DLD1 (cell line): ENCODE results near the gene CCDC158.
"Not testable (repeated sequence)": the region's sequence is repeated elsewhere in the genome, so short reads cannot be mapped to it uniquely, and the experiment has no call there.

Source experiments
- in situ Hi-C: cut with HindIII; loops from 2 replicates; pipeline ENCODE4 v1.10.0; 2017; ENCODE audit warnings: low sequenced_read_pairs

Gene CCDC158

DNA sequence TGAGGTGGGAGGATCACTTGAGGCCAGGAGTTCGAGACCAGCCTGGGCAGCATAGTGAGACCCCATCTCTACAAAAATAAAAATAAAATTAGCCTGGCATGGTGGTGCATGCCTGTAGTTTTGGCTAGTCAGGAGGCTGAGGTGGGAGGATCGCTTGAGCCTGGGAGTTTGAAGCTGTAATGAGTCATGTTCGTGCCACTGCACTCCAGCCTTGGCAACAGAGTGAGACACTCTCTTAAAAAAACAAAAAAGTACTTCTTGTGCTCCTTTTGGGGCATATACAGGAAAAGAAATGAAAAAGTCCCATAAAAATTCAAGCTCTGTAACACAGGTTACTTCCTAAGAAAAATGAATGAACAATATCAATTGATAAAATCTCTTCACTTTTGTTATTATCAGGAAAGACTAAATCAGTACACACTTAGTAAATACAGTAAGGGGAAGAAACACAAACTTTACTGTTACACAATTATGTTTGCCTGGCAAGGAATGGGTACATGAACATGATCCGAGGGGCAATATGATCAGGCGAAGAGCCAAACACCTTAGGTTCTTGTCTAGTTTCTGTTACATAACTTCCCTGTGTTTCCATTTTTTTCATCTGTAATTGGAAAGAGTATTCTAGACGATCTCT lies 46.9 kb downstream of the CCDC158 start:
- in situ Hi-C loops = no loop called here

DNA sequence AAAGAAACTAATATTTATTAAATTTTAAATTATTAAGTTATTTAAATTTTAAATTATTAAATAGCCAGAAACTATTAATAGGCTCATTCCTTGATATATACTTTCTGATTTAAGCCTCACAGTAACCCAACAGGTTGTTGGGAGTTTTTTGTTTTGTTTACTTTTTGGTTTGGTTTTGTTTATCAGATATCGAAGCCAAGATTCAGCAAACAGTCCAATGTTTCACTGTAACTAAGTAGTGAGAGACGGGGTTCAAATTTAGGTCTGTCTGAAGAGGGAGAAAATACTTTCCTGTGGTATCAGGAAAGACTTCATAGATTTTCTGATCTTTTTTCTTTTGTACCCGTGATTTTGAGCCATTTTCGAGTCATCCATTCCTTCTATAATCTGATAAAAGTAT lies 54.2 kb downstream of the CCDC158 start:
- in situ Hi-C loops = no loop called here

DNA sequence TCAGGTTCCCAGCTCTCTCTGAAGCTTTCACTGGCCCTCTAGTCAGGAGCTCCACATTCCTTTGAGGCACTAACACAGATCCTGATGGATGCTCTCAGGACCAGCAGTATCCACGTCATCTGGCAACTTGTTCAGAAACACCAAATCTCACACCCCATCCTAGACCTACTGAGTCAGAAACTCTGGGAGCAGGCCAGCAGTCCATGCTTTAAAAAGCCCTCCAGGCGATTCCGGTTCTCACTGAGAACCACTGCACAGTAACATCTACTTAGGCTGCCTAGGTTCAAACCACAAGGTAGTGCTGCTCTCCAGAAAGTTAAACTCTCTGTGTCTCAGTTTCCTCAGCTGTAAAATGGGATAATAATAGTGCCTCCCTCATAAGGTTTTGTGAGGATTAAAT lies 55.3 kb downstream of the CCDC158 start:
- in situ Hi-C loops = no loop called here

DNA sequence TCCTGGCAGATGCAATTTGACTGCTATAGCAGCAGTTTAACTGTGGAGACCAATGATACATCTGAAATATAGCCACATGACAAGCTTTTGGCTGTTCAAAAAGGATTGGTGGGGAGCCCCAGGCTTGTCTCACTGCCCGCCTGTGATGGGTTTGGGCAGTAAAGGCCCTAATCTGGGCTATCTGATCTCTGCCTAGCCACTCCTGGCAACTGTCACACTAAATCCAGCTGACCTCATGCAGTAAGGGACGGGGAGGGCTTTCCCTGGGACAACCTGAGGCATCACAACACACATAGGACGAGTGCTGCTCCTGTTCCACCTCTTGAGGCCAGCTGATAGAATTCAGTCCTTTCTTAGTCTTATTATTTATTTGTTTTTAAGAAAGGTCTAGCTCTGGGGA lies 56.2 kb downstream of the CCDC158 start:
- in situ Hi-C loops = no loop called here

DNA sequence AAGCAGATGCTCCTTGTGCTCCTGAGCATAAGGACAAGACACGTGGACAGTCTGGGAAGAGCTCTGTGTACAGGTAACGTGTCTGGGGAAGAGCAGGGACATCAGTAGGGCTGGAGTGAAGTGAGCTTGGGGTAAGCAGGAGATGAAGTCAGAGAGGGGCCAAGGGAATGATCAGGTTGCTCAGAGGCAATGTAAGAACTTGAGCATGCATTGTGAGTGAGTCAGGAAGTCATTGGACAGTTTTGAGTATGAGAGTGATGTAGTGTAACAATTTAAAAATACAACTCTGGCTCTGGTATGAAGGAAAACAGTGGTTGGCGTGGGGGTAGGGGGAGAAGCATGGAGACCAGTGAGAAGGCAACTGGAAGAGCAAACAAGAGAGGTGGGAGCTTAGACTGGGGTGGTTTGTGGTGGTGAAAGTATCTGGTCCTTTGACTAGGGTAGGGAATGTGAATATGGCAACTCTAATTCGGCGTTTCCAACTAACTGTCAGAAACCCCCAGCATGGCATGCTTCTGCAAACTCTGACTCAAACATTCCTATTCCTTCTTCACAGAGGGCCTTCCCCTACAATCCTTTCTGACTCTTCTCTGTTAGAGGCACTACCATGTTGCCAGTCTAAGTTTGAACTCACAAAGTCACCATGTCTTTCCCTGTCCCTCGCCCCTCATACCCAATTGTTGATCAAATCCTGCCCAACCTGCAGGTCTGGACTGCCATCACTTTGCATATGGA lies 57.2 kb downstream of the CCDC158 start:
- in situ Hi-C loops = no loop called here

DNA sequence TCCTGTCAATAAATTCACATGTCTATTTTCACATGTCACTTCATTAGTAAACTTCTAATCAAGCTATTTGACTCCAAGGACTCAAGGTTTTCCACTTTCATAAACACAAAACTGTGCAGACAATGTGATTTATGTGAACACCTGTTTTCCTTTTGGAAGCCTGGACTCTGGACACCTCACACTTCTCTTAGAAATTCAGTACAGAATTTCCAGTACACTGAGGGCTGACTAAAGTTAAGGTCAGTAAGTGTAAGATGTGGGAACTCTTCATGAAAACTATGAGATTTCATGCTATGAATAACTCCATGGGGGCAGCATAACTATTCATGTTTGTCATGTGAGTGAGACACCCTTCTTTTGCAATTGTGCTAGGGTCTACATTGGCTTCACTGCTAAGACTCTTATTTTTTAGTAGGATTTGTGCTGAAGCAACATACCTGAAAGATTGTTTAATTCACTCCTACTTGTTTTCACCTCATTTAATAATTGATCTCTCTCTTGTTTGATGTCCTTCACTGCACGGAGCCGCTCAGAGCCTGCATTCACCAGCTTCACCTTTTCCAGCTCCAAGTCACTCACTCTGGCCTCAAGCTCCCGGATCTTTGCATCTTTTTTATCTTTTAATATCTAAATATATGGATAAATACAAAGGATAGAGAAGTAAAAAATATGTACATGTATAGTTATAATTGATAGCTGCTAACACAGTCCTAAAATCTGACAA lies 59.1 kb downstream of the CCDC158 start:
- in situ Hi-C loops = no loop called here

DNA sequence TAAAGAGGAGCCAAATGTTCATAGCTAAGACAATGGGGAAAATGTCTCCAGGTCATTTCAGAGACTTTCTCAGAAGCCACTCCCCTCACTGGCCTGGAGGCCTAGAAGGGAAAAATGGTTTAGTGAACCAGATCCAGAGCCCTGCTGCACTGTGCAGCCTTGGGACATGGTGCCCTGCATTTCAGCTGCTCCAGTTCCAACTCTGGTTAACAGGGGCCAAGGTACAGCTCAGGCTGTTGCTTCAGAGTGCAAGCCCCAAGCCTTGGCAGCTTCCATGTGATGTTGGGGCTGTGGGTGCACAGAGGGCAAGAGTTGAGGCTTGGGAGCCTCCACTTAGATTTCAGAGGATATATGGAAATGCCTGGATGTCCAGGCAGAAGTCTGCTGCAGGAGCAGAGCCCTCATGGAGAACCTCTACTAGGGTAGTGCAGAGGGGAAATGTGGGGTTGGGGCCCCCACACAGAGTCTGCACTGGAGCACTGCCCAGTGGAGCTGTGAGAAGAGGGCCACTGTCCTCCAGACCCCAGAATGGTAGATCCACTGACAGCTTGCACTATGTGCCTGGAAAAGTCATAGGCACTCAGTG lies 61.0 kb downstream of the CCDC158 start:
- in situ Hi-C loops = not testable (repeated sequence)

DNA sequence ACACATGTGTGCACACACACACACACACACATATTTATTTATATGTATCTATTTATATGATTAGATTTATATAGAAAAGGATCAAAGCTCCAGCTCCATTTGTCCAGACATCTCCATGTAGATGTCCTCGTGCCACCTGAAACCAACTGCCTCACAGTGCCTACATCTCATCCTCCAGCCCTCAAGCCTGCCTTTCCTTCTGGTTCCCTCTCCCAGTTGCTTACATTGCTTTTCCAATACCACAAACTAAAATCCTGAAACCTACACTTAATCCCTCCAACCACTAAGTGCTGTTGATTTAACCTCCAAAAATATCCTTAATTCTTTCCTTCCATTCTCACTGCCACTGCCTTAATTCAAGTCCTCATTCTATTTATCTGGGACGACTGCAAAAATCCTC lies 63.0 kb downstream of the CCDC158 start:
- in situ Hi-C loops = no loop called here

DNA sequence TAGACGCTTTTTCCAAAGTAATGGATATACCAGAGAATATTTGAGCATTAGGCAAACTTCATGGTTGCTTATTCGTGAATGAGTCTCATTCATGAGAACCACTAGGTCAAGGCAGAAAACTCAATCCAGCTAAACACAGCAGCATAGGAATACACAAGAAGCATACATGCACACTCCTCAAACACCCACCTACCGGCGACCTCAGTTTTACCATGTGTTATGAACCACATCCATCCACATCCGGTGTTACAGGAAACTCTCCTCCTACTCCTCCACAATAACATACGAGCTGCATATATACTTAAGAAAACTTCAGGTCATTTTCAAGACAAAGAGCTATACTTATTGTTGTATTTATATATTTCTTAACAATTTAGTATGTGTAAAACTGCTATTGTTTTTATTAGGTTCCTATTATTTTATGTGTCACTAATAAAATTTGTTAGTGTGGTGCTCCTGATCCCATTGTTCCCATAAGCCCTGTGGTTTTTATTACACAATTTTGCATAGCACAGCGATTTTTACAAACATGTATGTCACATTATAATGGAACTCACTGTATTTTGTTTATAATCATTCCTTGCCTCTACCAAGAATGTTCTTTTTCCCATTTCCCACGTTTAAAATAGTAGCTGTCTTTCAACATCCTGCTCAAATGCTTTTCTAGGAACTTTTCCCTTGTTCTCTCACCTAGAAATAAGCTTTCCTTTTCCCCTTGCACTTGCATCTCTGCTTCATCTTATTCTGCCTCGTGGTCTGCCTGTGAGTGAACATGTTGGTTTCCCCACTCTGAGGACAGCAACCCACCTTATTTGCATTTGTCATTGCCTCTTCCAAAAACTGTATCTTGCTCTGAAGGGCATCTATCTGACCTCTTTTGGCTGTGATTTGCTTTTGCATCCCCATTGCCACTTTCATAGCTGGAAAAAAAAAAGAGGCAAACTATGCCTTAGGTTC lies 66.1 kb downstream of the CCDC158 start:
- in situ Hi-C loops = no loop called here

DNA sequence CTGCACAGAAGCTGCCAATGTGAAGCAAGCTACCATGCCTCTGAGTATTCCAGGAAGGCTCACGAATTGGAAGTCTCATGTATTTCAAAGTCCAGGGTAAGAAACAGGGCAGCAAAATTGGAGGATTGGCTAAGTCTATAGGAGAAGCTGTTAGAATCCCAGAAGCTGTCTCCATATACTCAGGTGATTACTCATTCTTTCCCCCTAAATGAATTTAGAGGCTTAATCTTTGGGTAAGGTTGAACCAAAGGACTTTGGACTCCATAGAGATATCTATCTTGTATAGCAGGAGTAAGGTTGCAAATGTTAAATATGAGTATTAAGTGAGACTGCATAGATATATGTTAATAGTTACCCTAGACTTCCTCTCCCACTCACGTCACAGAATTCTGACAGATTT lies 78.1 kb downstream of the CCDC158 start:
- in situ Hi-C loops = no loop called here

DNA sequence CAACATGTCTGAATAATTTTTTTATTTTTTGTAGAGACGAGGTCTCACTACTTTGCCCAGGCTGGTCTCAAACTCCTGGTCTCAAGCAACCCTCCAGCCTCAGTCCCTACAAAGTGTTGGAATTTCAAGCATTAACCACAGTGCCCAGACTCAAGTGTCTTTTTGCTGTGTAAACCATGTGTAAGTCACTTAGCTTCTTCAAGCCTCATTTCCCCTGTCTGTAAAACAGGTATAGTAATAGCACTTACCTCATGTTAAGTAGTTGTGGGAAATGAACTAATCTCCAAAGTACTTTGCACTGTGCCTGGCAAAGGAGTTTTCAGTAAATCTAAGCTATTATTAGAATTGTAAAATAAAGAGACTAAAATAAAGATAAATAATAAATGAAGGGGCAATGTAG lies 78.8 kb downstream of the CCDC158 start:
- in situ Hi-C loops = no loop called here

DNA sequence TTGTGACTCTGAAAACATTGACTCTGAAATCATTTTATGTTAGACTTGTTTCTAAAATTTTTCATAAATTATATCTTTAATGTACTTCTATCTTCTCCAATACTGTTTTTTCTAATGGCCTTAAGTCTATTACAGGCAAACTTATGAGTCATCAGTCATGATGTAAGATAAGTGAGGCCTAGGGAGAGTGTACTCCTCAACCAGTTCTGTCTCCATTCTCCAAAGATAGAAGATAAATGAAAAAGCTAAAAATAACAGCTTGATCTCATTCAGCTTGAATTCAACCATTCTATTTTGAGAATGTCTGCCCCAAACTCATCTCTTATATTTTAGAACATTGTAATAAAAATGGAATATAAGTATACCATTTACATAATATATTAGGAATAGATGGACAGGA lies 79.9 kb downstream of the CCDC158 start:
- in situ Hi-C loops = no loop called here

DNA sequence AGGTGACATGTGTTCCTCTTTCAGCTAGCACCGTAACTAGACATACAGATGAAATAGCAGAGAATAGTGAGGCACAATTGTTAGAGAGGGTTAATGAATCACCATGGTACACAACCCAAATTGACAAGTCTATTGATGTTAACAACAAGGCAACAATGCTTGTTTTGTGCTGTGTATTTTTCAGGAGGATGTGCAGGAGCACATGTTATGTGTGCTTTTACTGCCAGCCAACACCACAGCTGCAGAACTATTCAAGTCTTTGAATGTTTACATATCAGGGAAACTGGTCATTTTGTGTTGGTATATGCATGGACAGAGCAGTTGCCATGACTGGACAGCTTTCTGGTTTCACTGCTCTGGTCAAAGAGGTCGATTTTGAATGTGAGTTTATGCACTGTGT lies 81.6 kb downstream of the CCDC158 start:
- in situ Hi-C loops = no loop called here

DNA sequence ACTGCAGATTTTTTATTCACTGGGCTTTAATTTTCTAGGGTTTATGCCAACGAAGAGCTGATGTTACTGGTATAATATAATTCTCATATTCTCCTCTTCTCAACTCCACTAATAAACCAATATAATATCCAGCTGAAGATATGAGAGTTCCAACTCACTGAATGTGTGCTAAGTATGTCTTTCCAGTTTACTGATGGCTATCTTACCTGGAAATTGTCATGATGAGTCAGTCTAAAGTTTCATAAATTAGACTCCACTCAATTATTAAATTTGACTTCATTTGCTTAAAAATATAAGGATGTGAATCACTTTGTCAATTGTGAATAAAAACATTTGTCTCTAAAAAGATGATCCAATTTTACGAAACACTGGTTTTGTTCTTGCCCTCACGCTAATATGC lies 86.1 kb downstream of the CCDC158 start:
- in situ Hi-C loops = no loop called here

DNA sequence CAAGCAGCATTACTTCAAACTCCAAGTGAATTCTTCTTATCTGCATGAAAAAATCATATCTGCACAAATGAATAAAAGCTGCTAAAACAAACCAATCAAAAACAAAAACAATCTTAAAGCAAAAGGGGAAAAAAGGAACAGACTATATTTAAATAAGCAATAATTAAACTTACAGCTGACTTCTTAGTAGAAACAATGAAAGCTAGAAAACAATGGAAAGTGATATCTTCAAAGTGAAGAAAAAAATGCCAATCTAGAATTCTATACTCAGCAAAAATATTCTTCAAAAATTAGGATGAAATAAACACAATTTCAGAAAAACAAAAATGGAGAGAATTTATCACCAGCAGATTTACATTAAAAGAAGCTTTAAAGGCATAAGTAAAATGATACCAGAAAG lies 94.4 kb downstream of the CCDC158 start:
- in situ Hi-C loops = no loop called here

DNA sequence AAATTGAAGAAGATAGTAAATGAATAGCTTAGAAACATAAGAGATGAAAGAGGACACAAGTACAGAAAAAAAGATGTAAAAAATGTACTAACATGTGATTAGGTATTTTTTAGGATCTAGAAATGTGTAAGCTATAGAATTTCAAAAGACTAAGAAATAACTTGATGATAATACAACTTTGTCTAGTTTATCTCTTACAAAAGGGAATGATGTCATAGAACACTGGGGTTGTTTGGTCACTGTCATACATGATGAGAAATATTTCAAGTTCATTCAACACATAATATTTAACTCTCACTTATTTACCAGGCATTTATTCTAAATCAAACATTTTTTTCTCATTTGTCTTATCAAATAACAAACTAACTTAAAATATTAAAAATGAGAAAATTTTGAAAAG lies 95.9 kb downstream of the CCDC158 start:
- in situ Hi-C loops = no loop called here

DNA sequence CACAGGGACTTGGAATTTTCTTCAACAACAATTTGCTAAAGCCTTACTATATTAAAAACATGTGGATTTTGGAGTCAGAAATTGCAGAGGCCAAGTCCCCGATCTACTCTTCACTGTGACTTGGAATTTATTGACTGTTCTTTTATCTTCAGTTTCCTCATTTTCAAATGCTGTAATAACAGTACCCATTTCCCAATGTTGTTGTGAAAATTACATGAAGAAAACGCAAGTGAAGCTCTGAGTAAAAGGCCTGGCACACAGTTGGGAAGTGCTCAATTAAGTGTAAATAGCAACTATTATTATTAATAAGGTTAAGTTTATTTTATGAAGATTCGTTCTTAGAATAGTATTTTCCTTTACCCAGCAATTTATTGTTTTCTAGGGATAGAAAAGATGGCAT lies 98.7 kb downstream of the CCDC158 start:
- in situ Hi-C loops = no loop called here

DNA sequence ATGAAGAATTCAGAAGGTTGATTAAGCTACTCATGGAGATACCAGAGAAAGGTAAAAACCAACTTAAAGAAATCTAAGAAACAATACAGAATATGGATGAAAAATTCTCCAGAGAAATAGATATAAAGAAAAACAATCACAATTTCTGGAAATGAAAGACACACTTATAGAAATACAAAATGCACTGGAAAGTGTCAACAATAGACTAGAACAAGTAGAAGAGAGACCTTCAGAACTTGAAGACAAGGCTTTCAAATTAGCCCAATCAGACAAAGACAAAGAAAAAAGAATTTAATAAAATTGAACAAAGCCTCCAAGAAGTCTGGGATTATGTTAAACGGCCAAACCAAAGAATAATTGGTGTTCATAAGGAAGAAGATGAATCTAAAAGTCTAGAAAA lies 104.8 kb downstream of the CCDC158 start:
- in situ Hi-C loops = no loop called here

DNA sequence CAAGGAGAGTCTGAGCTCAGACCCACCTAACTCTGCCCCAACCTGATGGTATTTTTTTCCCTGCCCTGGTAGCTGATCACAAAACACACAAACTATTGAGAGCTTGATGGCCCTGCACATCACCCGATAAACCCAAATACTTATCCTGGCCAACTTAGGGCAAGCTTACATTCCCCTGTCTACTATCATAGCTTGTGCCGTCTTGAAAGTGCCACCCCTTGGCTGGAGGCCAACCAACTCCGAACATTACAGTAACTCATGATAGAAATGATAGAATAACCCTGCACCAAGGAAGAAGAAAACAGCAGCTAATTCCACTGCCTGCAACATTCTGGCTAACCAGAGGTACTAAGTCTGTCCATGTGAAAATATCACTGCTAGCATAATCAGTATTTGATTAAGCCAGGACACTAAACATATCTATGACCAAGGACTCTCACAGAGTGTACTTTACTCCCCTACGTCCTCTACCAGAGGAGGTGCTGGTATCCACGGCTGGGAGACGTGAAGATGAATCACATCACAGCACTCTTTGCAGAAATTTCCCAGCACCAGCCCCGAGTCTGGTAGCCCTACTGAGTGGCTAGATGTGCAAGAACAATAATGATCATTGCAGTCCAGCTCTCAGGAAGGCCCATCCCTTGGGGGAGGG lies 105.5 kb downstream of the CCDC158 start:
- in situ Hi-C loops = no loop called here

DNA sequence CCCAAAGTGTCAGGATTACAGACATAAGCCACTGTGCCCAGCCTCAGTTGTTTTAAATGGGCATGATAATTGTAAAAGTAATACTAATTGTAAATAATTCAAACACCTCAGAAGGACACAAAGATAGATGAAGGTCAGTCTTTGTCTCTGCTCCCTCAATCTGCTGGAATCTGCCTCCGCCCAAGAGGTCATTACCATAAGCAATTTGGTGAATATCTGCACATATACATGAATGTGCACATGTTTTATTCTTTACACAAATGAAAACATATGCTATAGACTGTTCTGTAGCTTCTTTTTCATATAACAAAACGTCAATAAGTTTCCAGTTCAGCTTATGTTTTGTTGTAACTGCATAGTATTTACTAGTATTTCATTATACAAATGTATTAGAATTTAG lies 107.4 kb downstream of the CCDC158 start:
- in situ Hi-C loops = no loop called here
